Endothelial cell of umbilical vein (primary cell): Measurements from ENCODE around the gene SAMD4A.

Experiments
- EZH2 ChIP-seq: IDR thresholded peaks from 2 replicates; pipeline ENCODE4 v1.6.1; 2012; ENCODE audit warnings: borderline replicate concordance, low read depth, mild to moderate bottlenecking, moderate library complexity, low read length, inconsistent platforms; ENCODE audit not compliant: severe bottlenecking
- FOS ChIP-seq: IDR thresholded peaks from 2 replicates; pipeline ENCODE4 v1.6.1; 2011; ENCODE audit warnings: mild to moderate bottlenecking, low read length, moderate library complexity, borderline replicate concordance; ENCODE audit not compliant: insufficient read depth
- GATA2 ChIP-seq: IDR thresholded peaks from 2 replicates; pipeline ENCODE4 v1.7.0; 2011; ENCODE audit warnings: low read depth, mild to moderate bottlenecking, moderate library complexity, mixed read lengths, low read length; ENCODE audit not compliant: insufficient read length, insufficient read depth
- JUN ChIP-seq: IDR thresholded peaks from 2 replicates; pipeline ENCODE4 v1.6.1; 2011; ENCODE audit warnings: borderline replicate concordance, low read depth; ENCODE audit not compliant: insufficient read length, insufficient read depth
- MYC ChIP-seq: IDR thresholded peaks from one replicate; pipeline ENCODE4 v1.6.1; 2011; ENCODE audit warnings: mild to moderate bottlenecking, low read depth, low read length
- POLR2A ChIP-seq: IDR thresholded peaks from 2 replicates; pipeline ENCODE4 v1.6.1; 2012; ENCODE audit warnings: low read depth, mild to moderate bottlenecking, control low read depth, low read length
- POLR2AphosphoS5 ChIP-seq: IDR thresholded peaks from 2 replicates; pipeline ENCODE4 v1.6.1; 2012; ENCODE audit warnings: low read depth, mild to moderate bottlenecking, control low read depth, low read length, moderate library complexity; ENCODE audit not compliant: insufficient read depth
- TF ChIP-seq, protein P1 (sequence below), 2 donors: IDR thresholded peaks; 1 replicate in 1 of 2; 2 replicates in 1 of 2; pipeline ENCODE4 v1.5.1; 2011; ENCODE audit warnings: low read length in 2 of 2, mild to moderate bottlenecking in 2 of 2, moderate library complexity in 2 of 2, control low read depth in 1 of 2, inconsistent platforms in 1 of 2, low read depth in 1 of 2; ENCODE audit not compliant: insufficient read depth in 1 of 2; ENCODE audit errors: extremely low read depth in 1 of 2
- TF ChIP-seq, protein P2 (sequence below): IDR thresholded peaks from 2 replicates; pipeline ENCODE4 v1.6.1; 2011; ENCODE audit not compliant: insufficient read depth, insufficient read length

DNA sequence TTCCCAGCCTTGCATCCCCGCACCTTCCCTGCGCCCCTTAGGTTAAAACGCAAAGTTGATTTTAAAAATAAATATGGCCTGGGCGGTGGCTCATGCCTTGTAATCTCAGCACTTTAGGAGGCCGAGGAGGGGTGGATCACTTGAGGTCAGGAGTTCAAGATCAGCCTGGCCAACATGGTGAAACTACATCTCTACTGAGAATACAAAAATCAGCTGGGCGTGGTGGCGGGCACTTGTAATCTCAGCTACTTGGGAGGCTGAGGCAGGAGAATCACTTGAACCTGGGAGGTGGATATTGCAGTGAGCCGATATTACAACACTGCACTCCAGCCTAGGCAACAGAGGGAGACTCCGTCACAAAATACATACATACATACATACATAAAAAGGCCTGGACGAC lies 239.7 kb downstream of the SAMD4A start:
- TF ChIP-seq, protein P1, sequence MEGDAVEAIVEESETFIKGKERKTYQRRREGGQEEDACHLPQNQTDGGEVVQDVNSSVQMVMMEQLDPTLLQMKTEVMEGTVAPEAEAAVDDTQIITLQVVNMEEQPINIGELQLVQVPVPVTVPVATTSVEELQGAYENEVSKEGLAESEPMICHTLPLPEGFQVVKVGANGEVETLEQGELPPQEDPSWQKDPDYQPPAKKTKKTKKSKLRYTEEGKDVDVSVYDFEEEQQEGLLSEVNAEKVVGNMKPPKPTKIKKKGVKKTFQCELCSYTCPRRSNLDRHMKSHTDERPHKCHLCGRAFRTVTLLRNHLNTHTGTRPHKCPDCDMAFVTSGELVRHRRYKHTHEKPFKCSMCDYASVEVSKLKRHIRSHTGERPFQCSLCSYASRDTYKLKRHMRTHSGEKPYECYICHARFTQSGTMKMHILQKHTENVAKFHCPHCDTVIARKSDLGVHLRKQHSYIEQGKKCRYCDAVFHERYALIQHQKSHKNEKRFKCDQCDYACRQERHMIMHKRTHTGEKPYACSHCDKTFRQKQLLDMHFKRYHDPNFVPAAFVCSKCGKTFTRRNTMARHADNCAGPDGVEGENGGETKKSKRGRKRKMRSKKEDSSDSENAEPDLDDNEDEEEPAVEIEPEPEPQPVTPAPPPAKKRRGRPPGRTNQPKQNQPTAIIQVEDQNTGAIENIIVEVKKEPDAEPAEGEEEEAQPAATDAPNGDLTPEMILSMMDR (IDR thresholded peaks at IDR 0.05; ENCODE audit: extremely low read depth in 1 of 2, insufficient read depth in 1 of 2, low read depth in 1 of 2, low read length in 2 of 2), result no peak
- TF ChIP-seq FOS (no peak), POLR2A (no peak), POLR2AphosphoS5 (no peak), EZH2 (no peak), MYC (no peak), GATA2 (no peak), JUN (no peak)
- TF ChIP-seq, protein P2, sequence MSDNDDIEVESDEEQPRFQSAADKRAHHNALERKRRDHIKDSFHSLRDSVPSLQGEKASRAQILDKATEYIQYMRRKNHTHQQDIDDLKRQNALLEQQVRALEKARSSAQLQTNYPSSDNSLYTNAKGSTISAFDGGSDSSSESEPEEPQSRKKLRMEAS, result no peak
